ENCODE results near the gene ZNF267.
"Not testable (repeated sequence)": the region's sequence is repeated elsewhere in the genome, so short reads cannot be mapped to it uniquely, and the experiment has no call there.

The ZNF267 gene

GRCh38 chr16:31879937-31880321 lies 6.3 kb downstream of the ZNF267 start:
- no peak for DNase-seq (ENCODE audit: low read depth)

- peak; percentile 37 for DNase-seq (ENCODE audit: low read depth)
These were observed 6.8 kb downstream of the ZNF267 start for GRCh38 chr16:31880322-31880979.

- DNase-seq (ENCODE audit: low read depth), result no peak
These were observed 12.6 kb downstream of the ZNF267 start for GRCh38 chr16:31886227-31886626.

GRCh38 chr16:31888735-31889134 lies 15.1 kb downstream of the ZNF267 start:
- DNase-seq (ENCODE audit: low read depth), result no peak

- not testable (repeated sequence) for DNase-seq (ENCODE audit: low read depth)
These were observed 18.5 kb downstream of the ZNF267 start for GRCh38 chr16:31892111-31892510.

GRCh38 chr16:31893824-31894223 lies 20.2 kb downstream of the ZNF267 start:
- DNase-seq (ENCODE audit: low read depth), result no peak

- DNase-seq (ENCODE audit: low read depth), result no peak
These were observed 23.7 kb downstream of the ZNF267 start for GRCh38 chr16:31897283-31897682.

- DNase-seq (ENCODE audit: low read depth), result no peak
These were observed 25.9 kb downstream of the ZNF267 start for GRCh38 chr16:31899505-31899904.

GRCh38 chr16:31904571-31904970 lies 31.0 kb downstream of the ZNF267 start:
- DNase-seq (ENCODE audit: low read depth), result not testable (repeated sequence)

- no peak for DNase-seq (ENCODE audit: low read depth)
These were observed 40.1 kb downstream of the ZNF267 start for GRCh38 chr16:31913668-31914067.

- DNase-seq (ENCODE audit: low read depth), result no peak
These were observed 42.5 kb downstream of the ZNF267 start for GRCh38 chr16:31916056-31916488.

- DNase-seq (ENCODE audit: low read depth), result no peak
These were observed 46.8 kb downstream of the ZNF267 start for GRCh38 chr16:31920373-31920772.

- DNase-seq (ENCODE audit: low read depth), result not testable (repeated sequence)
These were observed 78.2 kb downstream of the ZNF267 start for GRCh38 chr16:31951806-31952205.

- peak; percentile 25 for DNase-seq (ENCODE audit: low read depth)
These were observed 78.6 kb downstream of the ZNF267 start for GRCh38 chr16:31952206-31952605.

GRCh38 chr16:31956221-31956620 lies 82.6 kb downstream of the ZNF267 start:
- peak; percentile 4 for DNase-seq (ENCODE audit: low read depth)

- not testable (repeated sequence) for DNase-seq (ENCODE audit: low read depth)
These were observed 86.7 kb downstream of the ZNF267 start for GRCh38 chr16:31960186-31960910.

Measured in T-helper 22 cell (primary cell).